Cerebellar nuclear complex (tissue), 1 donor: ENCODE results near the gene NPAS3.

ENCODE experiments used
- DNase-seq, 2 experiments: peaks; one replicate each; lab custom pipeline; 2025; lab: John Stamatoyannopoulos, UW

Gene NPAS3

GRCh38 chr14:33184587-33184986 lies 245.9 kb downstream of the NPAS3 start:
- no peak for DNase-seq

GRCh38 chr14:33186656-33187055 lies 248.0 kb downstream of the NPAS3 start:
- DNase-seq = no peak

- no peak for DNase-seq
Measured at GRCh38 chr14:33188880-33189279, 250.2 kb downstream of the NPAS3 start.

- no peak for DNase-seq
Measured at GRCh38 chr14:33191855-33192254, 253.2 kb downstream of the NPAS3 start.

- no peak for DNase-seq
Measured at GRCh38 chr14:33194551-33194950, 255.9 kb downstream of the NPAS3 start.

GRCh38 chr14:33198684-33199083 lies 260.0 kb downstream of the NPAS3 start:
- DNase-seq = no peak

- DNase-seq = no peak
Measured at GRCh38 chr14:33201116-33201515, 262.4 kb downstream of the NPAS3 start.

GRCh38 chr14:33206981-33207380 lies 268.3 kb downstream of the NPAS3 start:
- DNase-seq = no peak

- DNase-seq = no peak
Measured at GRCh38 chr14:33207467-33208017, 268.9 kb downstream of the NPAS3 start.

- no peak for DNase-seq
Measured at GRCh38 chr14:33210311-33210710, 271.6 kb downstream of the NPAS3 start.

GRCh38 chr14:33218026-33218425 lies 279.3 kb downstream of the NPAS3 start:
- DNase-seq = no peak

- DNase-seq = no peak
Measured at GRCh38 chr14:33219957-33220356, 281.3 kb downstream of the NPAS3 start.

- no peak for DNase-seq
Measured at GRCh38 chr14:33229269-33229929, 290.7 kb downstream of the NPAS3 start.

- no peak for DNase-seq
Measured at GRCh38 chr14:33230021-33230420, 291.3 kb downstream of the NPAS3 start.

- DNase-seq = no peak
Measured at GRCh38 chr14:33232031-33232430, 293.4 kb downstream of the NPAS3 start.

- no peak for DNase-seq
Measured at GRCh38 chr14:33237115-33237740, 298.5 kb downstream of the NPAS3 start.

GRCh38 chr14:33239465-33239864 lies 300.8 kb downstream of the NPAS3 start:
- no peak for DNase-seq

- DNase-seq = no peak
Measured at GRCh38 chr14:33240466-33240865, 301.8 kb downstream of the NPAS3 start.

GRCh38 chr14:33241331-33241730 lies 302.7 kb downstream of the NPAS3 start:
- DNase-seq = no peak

- no peak for DNase-seq
Measured at GRCh38 chr14:33249233-33249820, 310.6 kb downstream of the NPAS3 start.

GRCh38 chr14:33250963-33251362 lies 312.3 kb downstream of the NPAS3 start:
- DNase-seq = no peak

GRCh38 chr14:33254342-33254741 lies 315.7 kb downstream of the NPAS3 start:
- DNase-seq = no peak

- no peak for DNase-seq
Measured at GRCh38 chr14:33254861-33255395, 316.2 kb downstream of the NPAS3 start.
